HG02623 (cell line): Measurements from ENCODE around the gene KDR.

Source experiments
- ATAC-seq: cut with Tn5 transposase; IDR thresholded peaks from one replicate; pipeline ENCODE4 v1.9.1; 2021; ENCODE audit warnings: moderate library complexity; ENCODE audit not compliant: unreplicated experiment

Gene KDR

DNA sequence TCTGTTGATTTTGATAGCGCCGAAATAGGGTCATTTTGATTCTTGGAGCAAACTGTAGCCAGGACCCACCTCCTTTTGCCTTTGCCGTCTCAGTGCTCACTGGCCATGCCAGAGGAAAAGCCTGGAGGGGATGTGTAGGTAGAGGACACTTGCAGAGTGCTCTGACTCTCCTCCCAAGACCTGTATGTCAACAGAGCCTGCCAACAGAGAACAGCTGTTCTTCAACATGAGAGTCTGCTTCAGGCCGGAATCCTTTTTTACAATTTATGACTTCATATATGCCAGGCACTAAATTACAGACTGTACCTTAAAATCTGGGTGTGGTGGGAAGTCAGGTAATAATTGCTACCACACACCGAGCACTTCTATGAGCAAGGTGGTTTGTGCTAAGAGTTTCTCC lies 94.2 kb downstream of the KDR start:
- no peak for ATAC-seq

DNA sequence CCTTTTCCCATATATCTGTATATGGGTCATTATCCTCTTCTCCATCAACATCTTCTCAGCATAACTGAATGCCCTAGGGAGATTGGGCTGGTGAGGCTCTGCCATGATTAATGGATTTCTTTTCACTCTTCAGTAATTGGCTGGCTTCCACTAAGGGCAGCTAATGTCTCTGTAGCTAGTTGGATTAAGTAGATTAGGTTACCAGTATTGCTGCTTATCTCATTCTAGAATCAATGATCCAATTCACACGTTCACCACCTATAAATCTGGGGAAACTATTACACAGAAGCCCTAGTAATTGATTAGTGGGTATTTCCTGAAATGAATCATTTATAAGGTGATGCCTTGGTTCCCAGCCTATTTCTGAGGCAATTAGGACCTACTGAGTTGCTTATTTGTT lies 94.8 kb downstream of the KDR start:
- no peak for ATAC-seq

DNA sequence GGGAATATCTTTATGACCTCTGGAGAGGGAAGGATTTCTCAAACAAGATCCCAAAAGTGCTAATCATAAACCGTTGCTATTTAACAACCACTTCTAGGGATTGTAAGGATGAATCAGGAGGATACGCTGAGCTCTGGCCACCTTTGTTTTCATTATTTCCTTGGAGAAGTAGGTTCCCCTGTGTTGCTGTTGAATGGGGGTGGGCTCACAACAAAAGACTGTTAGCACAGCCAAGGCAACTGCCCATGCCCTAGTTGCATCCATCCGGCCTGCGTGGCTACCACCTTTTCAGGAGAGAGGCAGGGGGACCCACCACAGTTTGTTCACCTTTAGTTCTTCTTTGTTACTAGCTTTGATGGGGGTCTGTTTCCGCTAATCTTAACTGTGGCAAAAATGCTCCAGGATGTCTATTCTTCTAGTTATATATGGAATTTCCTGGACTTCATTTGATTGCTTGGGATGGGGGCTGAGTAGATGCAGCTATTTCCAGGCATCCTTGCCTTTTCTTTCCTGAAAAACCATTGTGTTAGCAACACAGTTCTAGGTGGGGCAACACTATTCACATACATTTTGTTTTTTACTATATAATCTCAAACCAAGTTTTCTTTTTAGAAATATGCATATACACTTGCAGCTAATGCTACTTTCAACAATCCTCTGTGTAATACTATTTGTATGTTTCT lies 95.4 kb downstream of the KDR start:
- no peak for ATAC-seq

DNA sequence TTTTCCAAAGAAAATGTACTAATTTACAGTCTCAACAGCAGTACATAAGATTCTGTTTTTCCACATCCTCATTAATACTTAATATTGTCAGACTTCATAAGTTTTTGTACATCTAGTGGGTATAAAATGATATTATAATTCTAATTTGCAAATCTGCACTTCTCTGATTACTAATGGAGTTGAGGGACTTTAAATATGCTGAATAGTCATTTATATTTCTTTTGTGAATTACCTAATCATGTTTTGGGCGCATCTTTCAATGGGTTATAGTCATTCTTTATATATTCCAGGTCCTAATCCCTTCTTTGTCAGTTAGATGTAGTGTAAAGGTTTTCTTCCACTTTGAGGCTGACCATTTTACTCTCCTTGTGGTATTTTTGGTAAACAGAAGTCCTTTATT lies 96.1 kb downstream of the KDR start:
- no peak for ATAC-seq
